ENCODE results near the gene CLDN9.
"Not testable (repeated sequence)": the region's sequence is repeated elsewhere in the genome, so short reads cannot be mapped to it uniquely, and the experiment has no call there.

The CLDN9 gene

GRCh38 chr16:3035289-3035971, 22.7 kb downstream of the CLDN9 start:
- no peak for DNase-seq

GRCh38 chr16:3035972-3036725, 23.4 kb downstream of the CLDN9 start:
- no peak for DNase-seq

GRCh38 chr16:3036726-3037315, 24.1 kb downstream of the CLDN9 start, which contains the start of gene BICDL2:
Gene BICDL2, minus strand, starts transcription at chr16:3036944. Its CDS starts 1,448 bp downstream, at chr16:3035496.
- DNase-seq: no peak

GRCh38 chr16:3038256-3038655, 25.5 kb downstream of the CLDN9 start:
- DNase-seq: no peak

- DNase-seq: no peak
Observed at GRCh38 chr16:3038896-3039295, 26.2 kb downstream of the CLDN9 start.

- DNase-seq: no peak
Observed at GRCh38 chr16:3042376-3042775, 29.7 kb downstream of the CLDN9 start.

GRCh38 chr16:3044708-3045107, 32.0 kb downstream of the CLDN9 start:
- DNase-seq: no peak

- DNase-seq: no peak
Observed at GRCh38 chr16:3045758-3046640, 33.3 kb downstream of the CLDN9 start, which contains the start of gene MMP25. Gene MMP25, plus strand, starts transcription at chr16:3046561. Its CDS starts 357 bp downstream, at chr16:3046918.

GRCh38 chr16:3046641-3047386, 34.1 kb downstream of the CLDN9 start:
- DNase-seq: no peak

GRCh38 chr16:3047387-3047720, 34.6 kb downstream of the CLDN9 start:
- DNase-seq: no peak

GRCh38 chr16:3049921-3050481, 37.3 kb downstream of the CLDN9 start:
- no peak for DNase-seq

- DNase-seq: no peak
Observed at GRCh38 chr16:3050487-3050886, 37.8 kb downstream of the CLDN9 start.

GRCh38 chr16:3051009-3051408, 38.3 kb downstream of the CLDN9 start:
- DNase-seq: no peak

GRCh38 chr16:3051494-3051893, 38.8 kb downstream of the CLDN9 start:
- no peak for DNase-seq

GRCh38 chr16:3052571-3053329, 40.0 kb downstream of the CLDN9 start:
- not testable (repeated sequence) for DNase-seq

- not testable (repeated sequence) for DNase-seq
Observed at GRCh38 chr16:3053330-3053710, 40.6 kb downstream of the CLDN9 start.

- no peak for DNase-seq
Observed at GRCh38 chr16:3054965-3055733, 42.4 kb downstream of the CLDN9 start.

- not testable (repeated sequence) for DNase-seq
Observed at GRCh38 chr16:3055734-3056115, 43.0 kb downstream of the CLDN9 start.

GRCh38 chr16:3056336-3057180, 43.8 kb downstream of the CLDN9 start:
- no peak for DNase-seq

Data from fibroblast of skin of abdomen (primary cell).